Activated T-cell treated with anti-CD3 and anti-CD28 coated beads for 1 hour (primary cell): ENCODE results near the gene COQ3.

ENCODE experiments used
- DNase-seq: peaks from one replicate; pipeline ENCODE4 v3.0.0-alpha.2; 2020; ENCODE audit warnings: low read depth

The COQ3 gene, protein sequence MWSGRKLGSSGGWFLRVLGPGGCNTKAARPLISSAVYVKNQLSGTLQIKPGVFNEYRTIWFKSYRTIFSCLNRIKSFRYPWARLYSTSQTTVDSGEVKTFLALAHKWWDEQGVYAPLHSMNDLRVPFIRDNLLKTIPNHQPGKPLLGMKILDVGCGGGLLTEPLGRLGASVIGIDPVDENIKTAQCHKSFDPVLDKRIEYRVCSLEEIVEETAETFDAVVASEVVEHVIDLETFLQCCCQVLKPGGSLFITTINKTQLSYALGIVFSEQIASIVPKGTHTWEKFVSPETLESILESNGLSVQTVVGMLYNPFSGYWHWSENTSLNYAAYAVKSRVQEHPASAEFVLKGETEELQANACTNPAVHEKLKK

DNA sequence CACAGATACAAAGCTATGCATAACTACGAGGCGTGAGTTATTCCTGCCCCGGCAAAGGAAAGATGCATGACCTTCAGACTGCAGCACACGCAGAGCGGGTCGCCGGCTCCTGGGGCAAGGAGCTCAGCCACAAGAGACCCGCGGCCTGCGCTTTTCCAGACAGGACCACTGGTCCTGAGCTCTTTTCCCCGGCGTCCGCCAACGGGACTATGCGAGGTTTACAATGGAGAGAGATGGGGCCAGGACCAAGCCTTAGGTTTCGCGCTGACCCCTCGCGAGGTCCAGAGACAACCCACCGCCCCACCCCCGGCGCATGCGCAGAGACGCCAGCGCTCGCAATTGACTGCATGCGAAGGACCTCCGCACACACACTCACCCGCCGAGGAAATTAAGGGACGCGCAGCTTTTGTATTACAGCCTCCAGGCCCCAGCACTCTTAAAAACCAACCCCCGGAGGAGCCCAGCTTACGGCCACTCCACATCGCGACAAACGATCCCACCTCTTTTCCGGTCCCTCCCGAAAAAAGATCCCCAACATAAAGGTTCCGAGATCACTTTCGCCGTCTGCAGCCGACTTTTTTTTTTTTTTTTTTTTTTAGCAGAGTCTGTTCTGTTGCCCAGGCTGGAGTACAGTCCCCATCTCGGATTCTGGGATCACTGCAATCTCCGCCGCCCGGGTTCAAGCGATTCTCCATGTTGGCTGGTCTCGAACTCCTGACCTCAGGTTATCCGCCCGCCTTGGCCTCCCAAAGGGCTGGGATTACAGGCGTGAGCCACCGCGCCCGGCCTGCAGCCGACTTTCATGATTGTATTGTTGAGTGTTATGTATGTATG lies at the start of gene COQ3:
COQ3 (minus strand) TSS at position 498 of the 834 bp plus-strand sequence; CDS start at position 482, 16 bp downstream.
- DNase-seq, result peak; percentile 57

DNA sequence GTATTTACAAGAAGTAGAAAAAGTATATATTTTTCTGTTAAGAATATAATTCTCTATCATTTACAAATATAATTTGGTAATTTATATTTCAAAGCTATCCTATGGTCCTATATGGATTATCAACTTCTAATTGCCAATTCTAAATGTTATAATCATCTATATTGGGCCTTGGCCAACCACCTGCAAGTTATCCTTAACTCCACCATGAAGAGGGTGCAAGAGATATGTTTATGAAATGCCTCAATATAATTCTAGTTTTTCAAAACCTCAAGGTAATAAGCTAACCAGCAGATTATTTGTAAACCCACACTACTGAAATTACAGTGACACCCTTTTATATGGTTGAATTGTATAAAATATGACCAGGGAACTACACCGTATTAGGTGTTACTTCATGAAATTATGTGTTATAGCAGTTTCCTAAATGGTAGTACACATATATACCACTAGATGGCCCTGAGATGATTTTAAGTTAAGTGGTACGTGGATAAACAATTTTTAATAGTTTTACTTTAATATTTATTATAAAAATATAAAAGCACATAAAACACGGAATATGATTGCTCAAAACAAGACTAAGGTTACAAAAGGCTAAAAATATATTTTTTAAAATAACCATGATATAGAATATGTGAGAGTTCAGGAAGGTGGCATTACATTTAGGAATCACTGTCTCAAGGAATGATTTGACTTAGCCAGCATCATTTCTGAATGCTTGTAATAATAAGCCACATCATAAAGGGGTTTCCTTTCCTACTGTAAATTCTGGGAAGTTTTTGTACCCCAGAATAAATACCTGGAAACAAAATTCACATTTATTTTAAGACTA lies 40.9 kb upstream of the COQ3 start:
- DNase-seq, result no peak

DNA sequence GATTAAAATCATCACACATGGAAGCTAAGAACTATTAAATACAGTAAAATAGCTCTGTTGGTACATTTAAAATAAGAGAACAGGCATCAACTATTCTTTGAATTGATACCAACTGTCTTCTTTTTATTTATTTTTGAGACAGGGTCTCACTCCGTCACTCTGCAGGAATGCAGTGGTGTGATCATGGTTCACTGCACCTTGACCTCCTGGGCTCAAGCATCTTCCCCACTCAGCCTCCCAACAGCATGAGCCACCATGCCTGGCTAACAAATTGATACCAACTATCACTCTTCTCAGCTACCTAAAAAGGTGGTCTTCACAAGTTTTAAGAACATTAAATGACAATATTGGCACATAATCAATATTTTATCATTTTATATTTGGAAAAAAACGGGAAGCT lies 38.9 kb upstream of the COQ3 start:
- no peak for DNase-seq

DNA sequence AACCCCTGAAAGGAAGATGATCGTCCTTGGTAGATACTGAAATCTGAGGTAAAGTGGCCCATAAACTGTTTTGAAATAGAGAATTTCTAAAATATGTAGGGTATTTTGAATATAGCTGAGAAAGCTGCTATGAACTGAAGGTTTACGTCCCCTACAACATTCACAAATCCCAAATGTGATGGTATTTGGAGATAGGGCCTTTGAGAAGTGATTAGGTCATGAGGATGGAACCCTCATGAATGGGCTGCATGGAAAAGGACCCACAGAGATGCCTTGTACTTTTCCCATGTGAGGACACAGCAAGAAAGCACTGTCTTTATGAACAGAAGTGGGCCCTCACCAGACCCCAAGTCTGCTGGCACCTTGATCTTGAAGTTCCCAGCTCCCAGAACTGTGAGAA lies 37.9 kb upstream of the COQ3 start:
- DNase-seq, result no peak

DNA sequence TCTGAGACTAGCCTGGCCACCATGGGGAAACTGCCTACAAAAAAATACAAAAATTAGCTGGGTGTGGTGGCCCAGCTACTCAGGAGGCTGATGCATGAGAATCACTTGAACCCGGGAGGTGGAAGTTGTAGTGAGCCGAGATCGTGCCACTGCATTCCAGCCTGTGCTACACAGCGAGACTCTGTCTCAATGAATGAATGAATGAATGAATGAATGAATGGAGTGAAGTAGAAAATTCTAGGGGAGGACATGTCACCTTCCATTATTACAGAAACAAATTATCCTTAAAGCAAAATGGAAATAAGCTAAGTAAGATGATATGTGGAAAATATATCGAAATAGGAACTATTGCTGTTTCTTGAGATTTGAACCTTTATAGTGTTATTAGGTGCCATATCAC lies 34.0 kb upstream of the COQ3 start:
- DNase-seq, result no peak

DNA sequence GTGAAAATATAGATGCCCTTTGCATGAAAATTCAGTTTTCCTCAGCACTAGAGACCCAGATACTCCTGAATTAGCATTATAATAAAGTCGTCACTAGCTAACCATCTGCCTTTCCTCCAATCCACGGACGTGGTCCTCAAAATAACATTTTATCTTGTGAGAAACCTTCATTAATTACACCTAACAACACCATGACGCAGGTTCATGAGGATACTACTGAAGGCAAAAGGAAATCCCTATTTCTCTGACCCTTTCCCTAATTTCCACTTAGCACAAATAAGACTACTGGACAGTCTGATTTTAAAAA lies 32.4 kb upstream of the COQ3 start:
- DNase-seq, result no peak

DNA sequence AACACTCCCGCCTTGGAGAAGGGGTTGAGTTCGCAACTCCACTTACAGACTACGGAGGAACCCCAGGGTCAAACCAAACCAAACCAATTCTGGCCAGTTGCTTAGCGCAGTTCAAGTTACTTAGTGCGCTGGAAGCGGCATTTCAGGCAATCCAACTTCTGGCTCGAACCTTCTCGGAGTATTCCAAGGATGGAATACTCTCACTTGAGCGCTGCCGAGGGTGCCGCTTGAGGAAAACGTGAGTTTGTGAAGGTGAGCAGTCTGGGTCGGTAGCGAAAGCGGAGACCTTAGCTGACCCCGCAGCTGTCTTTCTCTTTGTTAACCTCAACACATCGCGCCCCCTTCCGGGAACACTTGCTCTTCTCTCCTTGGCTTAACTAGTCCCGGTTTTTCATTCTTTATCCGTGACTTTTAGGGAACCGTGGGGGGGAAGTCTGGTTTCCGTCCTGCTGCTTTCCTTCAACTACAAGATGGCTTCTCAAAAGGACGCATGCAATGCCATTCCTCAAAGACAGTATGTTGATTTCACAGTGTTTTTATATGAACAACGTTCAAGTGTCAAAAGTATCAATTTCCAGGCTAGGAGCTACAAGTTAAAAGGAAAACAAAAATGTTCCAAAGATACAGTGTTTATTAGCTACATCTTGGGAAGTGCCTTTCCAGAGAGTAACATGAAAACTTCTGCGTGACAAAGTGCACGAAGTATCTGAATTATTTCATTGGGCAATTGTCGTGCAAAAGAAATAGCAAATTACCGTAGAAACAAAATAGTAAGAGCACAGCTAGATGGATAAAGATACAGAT lies 31.9 kb upstream of the COQ3 start:
- peak; percentile 40 for DNase-seq

DNA sequence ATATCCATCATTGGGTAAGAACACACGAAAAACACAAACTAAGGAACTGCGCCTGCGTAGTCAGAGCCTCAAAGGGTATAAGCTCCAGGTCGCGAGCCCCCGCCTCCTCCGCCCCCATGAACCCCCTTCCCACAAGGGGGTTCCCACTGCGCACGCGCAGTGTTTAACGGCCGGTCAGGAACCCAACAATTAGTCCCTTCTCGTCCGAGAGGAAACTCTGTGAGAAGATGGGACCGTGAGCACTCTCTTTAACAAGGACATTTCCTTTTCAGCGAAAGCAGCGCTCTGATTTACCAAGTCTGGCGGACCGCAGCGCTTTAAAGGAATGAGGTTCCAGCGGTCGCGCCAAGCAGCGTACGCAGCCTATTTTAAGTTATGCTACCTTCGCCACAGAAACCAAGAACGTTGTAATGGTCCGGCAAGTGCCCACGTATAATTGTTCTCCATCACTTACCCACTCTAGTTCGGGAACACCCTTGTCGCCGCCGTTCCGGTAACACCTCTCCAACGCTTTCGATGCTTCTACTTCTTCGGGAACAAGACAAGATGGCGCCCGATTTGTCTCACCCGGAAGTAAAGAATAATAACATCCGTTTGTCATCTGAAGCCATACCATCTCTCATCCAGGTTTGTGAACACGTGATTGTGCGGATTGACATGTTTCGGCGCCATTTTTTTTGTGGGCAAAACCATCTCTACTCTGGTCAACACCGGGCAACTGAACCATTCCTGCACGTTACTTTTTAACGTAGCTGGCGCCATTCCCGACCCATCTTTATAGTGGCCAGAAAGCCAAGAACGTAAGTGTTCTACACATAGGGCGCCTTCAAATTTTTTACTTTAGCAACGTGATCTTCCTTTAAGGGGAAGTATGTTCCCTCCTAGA lies 31.0 kb upstream of the COQ3 start, which contains the start of gene PNISR:
PNISR (minus strand) TSS at position 548 of the 886 bp plus-strand sequence. CDS start 10,649 bp downstream, outside the sequence.
- DNase-seq, result peak; percentile 71

DNA sequence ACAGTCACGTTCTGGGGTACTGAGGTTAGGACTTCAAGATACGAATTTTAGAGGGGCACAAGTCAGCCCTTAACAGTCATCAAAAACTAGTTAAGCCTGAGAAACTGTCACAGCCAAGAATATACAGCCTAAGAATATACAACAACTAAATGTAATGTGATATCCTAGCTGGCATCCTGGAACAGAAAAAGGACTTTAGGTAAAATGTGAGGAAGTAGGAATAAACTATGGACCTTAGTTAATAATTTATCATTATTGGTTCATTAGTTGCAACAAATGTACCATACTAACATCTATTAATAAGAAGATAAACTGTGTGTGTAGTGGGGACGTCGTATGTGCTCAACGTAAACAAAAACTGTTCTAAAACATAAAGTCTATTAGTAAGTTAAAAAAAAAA lies 30.0 kb upstream of the COQ3 start:
- DNase-seq, result no peak

DNA sequence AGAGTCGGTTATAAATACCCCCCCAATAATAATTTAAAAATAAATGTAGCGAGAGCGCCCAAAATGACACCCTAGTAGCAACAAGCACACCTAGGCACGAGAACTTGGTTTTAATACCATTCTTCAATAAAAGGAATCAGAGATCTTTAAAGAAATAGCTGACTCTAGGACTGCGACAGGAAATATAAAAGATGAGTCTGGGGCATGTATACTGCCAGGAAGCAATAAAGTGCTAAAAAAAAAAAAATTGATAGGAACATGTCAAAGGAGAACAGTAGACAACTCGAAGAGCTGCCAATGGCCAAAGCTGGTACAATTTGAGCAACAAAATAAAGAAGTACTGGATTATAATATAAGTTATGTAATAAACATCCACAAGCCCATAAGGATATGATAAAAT lies 28.9 kb upstream of the COQ3 start:
- DNase-seq, result no peak

DNA sequence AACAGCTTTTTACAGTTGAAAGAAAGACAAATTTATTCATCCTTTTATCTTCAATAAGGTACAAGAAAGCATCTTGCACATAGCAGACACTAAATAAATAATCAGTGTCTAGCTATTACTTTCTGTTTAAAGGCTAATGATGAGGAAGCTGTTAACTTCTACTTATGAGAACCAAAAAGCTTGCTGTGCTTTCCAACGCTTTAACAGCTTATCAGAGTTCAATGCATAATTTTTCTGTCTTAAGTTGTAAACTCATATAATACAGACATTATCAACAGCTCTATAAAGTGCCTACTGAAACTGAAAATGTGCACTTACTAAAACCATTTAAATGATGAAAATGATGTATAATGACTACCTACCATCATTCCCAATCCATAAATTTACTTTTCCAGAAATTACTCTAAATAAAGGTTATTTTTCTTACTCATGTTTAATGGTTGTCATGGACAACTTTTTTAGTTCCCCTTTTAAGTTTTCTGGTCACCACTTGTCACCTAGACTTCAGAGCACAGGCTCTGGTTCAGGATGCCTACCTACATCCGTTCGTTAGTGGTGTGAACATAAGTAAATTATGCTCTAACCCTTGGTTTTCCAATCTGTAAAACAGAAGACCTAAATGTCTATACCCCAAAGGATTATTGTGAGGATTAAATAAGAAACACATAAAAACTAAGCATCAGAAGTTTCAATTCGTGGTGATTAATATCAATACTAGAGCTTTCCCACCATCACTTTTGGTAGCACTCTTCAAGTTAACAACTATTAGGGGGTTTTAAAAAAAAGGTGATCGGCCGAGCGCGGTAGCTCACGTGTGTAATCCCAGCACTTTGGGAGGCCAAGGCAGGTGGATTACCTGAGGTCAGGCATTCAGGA lies 23.1 kb upstream of the COQ3 start:
- DNase-seq, result no peak

DNA sequence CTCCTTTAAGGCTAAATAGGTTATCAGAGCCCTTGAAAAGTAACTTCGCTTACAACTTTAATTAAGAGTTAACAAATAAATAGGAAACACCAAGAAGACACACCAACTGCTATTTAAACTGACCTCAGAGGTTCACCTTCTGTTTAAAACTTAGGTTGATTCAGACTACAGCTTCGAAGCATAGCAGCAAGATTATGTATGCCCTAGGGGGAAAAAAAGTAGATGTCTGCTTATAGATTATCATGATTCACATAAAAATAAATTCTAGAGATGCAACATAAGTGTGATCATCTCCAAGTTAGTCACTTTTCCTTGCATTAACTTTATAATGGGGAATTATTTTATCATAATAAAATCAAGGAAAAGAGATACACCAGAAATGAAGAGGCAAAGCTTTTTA lies 22.2 kb upstream of the COQ3 start:
- no peak for DNase-seq

DNA sequence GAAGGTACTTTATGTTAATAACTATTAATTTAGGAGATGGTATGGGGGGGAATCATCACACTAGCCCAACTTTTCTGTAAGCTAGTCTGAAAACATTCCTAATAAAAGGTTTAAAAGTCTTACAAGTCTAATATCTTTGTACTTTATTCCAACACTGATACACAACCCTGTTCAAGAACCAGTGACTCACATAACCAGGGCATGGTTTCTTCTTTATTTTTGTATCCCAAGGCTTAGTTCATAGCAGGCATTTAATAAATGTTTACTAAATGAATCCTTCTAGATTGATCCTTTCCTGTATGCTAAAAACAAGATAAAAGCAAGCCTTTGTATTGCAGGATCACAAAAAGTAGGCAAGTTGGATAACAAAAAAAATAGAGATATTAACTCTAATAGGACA lies 21.5 kb upstream of the COQ3 start:
- no peak for DNase-seq

DNA sequence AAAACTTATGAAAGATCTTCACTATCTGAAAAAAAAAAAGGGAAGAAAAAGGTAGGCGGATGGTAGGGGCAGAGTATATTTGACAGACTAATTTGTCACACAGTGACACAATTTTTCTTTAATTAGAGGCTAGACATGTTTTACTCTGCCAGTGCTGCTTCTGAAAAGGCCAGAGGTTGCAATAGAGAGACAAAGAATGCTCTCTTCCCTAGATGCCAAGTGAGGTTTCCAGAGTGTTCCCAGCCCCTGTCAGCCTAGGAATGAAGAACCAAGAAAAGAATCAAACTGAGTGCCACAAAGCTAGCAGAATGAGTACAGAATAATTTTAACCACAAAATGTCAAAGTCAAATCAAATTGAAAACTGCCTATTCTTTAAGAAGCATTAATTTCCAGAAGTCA lies 18.1 kb upstream of the COQ3 start:
- DNase-seq, result no peak

DNA sequence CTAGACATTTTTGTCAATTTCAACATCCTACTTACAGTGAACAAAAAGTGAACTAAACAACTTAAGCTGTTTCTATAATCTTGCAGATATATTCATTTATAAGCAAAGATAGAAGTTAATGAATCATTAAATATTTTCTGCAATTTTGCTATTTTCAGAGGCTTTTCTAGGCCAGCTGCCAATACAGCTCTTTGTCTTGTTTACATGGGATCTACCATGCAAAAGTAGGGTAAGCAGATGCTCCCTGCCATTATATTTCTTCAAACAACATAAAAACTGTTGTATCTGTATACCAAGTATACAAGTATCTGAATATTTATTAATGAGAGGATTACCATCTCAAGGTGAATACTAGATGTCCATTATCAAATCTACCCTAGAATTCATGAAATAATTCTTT lies 15.7 kb upstream of the COQ3 start:
- no peak for DNase-seq

DNA sequence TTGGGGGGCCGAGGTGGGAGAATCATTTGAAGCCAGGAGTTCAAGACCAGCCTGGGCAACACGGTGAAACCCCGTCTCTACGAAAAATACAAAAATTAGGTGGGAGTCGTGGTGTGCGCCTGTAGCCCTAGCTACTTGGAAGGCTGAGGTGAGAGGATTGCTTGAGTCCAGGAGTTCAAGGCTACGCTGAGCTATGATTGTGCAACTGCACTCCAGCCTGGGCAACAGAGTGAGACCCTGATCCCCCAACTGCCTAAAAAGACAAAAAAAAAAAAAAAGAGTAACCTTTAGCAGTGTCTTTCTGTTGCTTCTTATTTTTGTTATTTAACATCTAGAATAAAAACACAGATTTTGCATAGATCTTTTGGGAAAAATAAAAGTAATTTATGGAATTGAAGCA lies 13.1 kb upstream of the COQ3 start:
- DNase-seq, result no peak

DNA sequence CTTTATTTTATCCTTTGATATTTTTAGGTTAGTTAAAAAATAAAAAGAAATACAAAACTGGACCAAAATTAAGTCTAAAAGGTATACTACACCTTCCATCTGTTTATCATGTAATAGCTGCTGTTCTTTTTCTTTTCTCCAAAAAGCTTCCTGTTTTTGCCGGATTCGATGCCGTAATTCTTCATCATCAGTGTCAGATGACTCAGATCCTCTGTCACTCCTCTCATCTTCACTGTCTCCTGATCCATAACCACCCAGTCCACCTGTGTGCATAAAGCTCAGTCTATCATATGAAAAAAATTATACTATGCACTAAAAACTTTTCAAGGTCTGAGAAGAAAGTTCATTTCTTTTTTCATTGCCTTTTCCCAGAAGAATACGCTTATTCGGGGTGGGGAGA lies 8.5 kb upstream of the COQ3 start:
- no peak for DNase-seq

DNA sequence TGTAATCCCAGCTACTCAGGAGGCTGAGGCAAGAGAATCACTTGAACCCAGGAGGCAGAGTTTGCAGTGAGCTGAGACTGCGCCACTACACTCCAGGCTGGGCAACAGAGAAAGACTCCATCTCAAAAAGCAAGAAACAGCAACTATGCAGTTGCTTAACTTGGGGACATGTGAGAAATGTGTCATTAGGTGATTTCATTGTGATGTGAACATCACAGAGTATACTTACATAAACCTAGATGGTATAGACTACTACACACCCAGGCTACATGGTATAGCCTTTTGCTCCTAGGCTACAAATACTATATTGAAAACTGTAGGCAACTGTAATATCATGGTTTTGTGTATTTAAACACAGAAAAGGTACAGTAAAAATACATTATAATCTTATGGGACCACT lies 3.3 kb upstream of the COQ3 start:
- no peak for DNase-seq

DNA sequence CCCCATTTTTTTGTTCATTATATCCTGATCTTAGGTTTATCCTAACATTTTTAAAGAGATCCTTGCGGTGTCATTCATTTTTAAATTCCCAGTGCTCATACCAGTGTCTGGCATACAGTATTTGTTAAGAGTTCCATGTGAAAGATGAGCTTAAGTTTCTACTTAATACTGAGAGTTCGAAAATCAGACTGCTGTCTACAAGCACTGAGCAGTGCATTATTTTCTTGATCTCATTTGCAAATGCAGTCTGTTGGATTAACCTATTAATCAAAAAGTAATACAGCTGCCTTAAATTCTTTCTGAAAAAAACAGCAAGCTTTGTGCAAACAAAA lies 663 bp downstream of the COQ3 start:
- DNase-seq, result no peak

DNA sequence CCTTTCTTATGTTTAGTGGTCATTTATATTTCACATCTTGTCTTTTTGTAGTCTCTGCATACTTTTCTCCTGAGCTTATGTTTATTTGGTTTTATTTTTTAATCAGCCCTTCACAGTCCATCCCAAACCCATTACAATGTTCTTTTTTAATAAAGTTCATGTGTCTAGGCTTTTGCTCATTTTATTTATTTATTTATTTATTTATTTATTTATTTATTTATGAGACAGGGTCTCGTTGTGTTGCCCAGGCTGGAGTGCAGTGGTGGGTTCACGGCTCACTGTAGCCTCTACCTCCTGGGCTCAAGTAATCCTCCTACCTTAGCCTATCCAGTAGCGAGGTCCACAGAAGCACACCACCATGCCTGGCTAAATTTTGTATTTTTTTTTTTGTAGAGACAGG lies 3.1 kb downstream of the COQ3 start:
- DNase-seq, result no peak
